Activated naive CD4-positive, alpha-beta T cell treated with anti-CD3 and anti-CD28 coated beads for 36 hours (primary cell): ENCODE data around the gene GDF7. TPM values are rescaled to one million over a fixed set of nuclear protein-coding genes. Genes with fewer than 3 reads are reported as not detected.

Experiments used
- CTCF ChIA-PET: fragments of 350-600 bp; sonication (Branson Sonifier 250); formaldehyde crosslinking; loops from one replicate; lab custom pipeline; 2021; ENCODE audit warnings: antibody characterized with exemption; lab: Charles Lee
- DNase-seq: peaks from one replicate; pipeline ENCODE4 v3.0.0-alpha.2; 2020
- H3K27ac Mint-ChIP-seq: one replicate; pipeline ENCODE4 v1.8.0; 2021; ENCODE audit warnings: mild to moderate bottlenecking, mixed read lengths
- H3K27me3 Mint-ChIP-seq: one replicate; pipeline ENCODE4 v1.8.0; 2021; ENCODE audit warnings: low read depth, mixed read lengths
- H3K36me3 Mint-ChIP-seq: one replicate; pipeline ENCODE4 v1.8.0; 2021; ENCODE audit warnings: low read depth, mixed read lengths
- H3K4me1 Mint-ChIP-seq: one replicate; pipeline ENCODE4 v1.8.0; 2021; ENCODE audit warnings: low read depth, mixed read lengths
- H3K4me3 Mint-ChIP-seq: one replicate; pipeline ENCODE4 v1.8.0; 2021; ENCODE audit warnings: mild to moderate bottlenecking, moderate library complexity, mixed read lengths
- H3K9me3 Mint-ChIP-seq: one replicate; pipeline ENCODE4 v1.8.0; 2021; ENCODE audit warnings: mixed read lengths
- intact Hi-C: fragments of 100-400 bp; cut with micrococcal nuclease; formaldehyde crosslinking; loops from one replicate; pipeline ENCODE4 v1.15.1; 2023
- total RNA-seq, 2 experiments: library from RNA; stranded (reverse); gene quantifications; one replicate each; pipeline ENCODE4 v1.2.3, GENCODE V29; 2021

Gene GDF7
- total RNA-seq, 2 experiments from 2014 or later: not detected

- Mint-ChIP-seq H3K4me3 (no peak overlapping the region), H3K27ac (no peak overlapping the region), H3K27me3 (no peaks in the 10 kb centered on the region), H3K4me1 (no peaks in the 10 kb centered on the region), H3K9me3 (no peaks in the 10 kb centered on the region), H3K36me3 (peaks cover 16% of the 10 kb centered on the region)
- CTCF ChIA-PET: interaction anchor here (1.0 to 1.2 kb wide), 3 partner anchors 15 to 281 kb away, joined by 3 to 5 read pairs (median 4); no protein-coding TSS in a partner anchor
- no peak for DNase-seq
- intact Hi-C loops: no loop called here
These were observed 15.4 kb downstream of the GDF7 start for GRCh38 chr2:20682167-20682920.

GRCh38 chr2:20684581-20685063 lies 17.7 kb downstream of the GDF7 start:
- DNase-seq: no peak
- Mint-ChIP-seq H3K27me3 (no peaks in the 10 kb centered on the region), H3K4me3 (no peak overlapping the region), H3K36me3 (peaks cover 29% of the 10 kb centered on the region), H3K9me3 (no peaks in the 10 kb centered on the region), H3K4me1 (no peaks in the 10 kb centered on the region), H3K27ac (no peak overlapping the region)
- CTCF ChIA-PET: interaction anchor here (1.1 to 2.2 kb wide), 2 partner anchors 23 to 278 kb away, joined by 3 to 8 read pairs; no protein-coding TSS in a partner anchor
- intact Hi-C loops: no loop called here

GRCh38 chr2:20687260-20687832 lies 20.4 kb downstream of the GDF7 start:
- no peak overlapping the region for H3K4me3 Mint-ChIP-seq
- no peak for DNase-seq
- no peaks in the 10 kb centered on the region for H3K4me1 Mint-ChIP-seq
- peaks cover 35% of the 10 kb centered on the region for H3K36me3 Mint-ChIP-seq
- H3K9me3 Mint-ChIP-seq: no peaks in the 10 kb centered on the region
- H3K27me3 Mint-ChIP-seq: no peaks in the 10 kb centered on the region
- intact Hi-C loops: no loop called here
- H3K27ac Mint-ChIP-seq: no peak overlapping the region
- CTCF ChIA-PET: interaction anchor here (1.4 to 1.7 kb wide), 2 partner anchors 26 to 276 kb away, joined by 3 to 4 read pairs; no protein-coding TSS in a partner anchor

GRCh38 chr2:20689428-20690264 lies 22.7 kb downstream of the GDF7 start:
- DNase-seq: no peak
- H3K27ac Mint-ChIP-seq: no peak overlapping the region
- CTCF ChIA-PET: no interaction called here
- H3K4me3 Mint-ChIP-seq: no peak overlapping the region
- no peaks in the 10 kb centered on the region for H3K4me1 Mint-ChIP-seq
- H3K36me3 Mint-ChIP-seq: peaks cover 35% of the 10 kb centered on the region
- intact Hi-C loops: no loop called here
- H3K9me3 Mint-ChIP-seq: no peaks in the 10 kb centered on the region
- no peaks in the 10 kb centered on the region for H3K27me3 Mint-ChIP-seq

- H3K4me3 Mint-ChIP-seq: no peak overlapping the region
- no peaks in the 10 kb centered on the region for H3K27me3 Mint-ChIP-seq
- H3K9me3 Mint-ChIP-seq: no peaks in the 10 kb centered on the region
- DNase-seq: no peak
- peaks cover 35% of the 10 kb centered on the region for H3K36me3 Mint-ChIP-seq
- CTCF ChIA-PET: no interaction called here
- no peak overlapping the region for H3K27ac Mint-ChIP-seq
- intact Hi-C loops: no loop called here
- H3K4me1 Mint-ChIP-seq: no peaks in the 10 kb centered on the region
These were observed 24.3 kb downstream of the GDF7 start for GRCh38 chr2:20691076-20691734.

GRCh38 chr2:20692081-20692480 lies 25.1 kb downstream of the GDF7 start:
- no peaks in the 10 kb centered on the region for H3K9me3 Mint-ChIP-seq
- H3K4me1 Mint-ChIP-seq: no peaks in the 10 kb centered on the region
- no peak for DNase-seq
- no peak overlapping the region for H3K4me3 Mint-ChIP-seq
- intact Hi-C loops: no loop called here
- H3K36me3 Mint-ChIP-seq: peaks cover 27% of the 10 kb centered on the region
- H3K27ac Mint-ChIP-seq: no peak overlapping the region
- CTCF ChIA-PET: no interaction called here
- H3K27me3 Mint-ChIP-seq: no peaks in the 10 kb centered on the region

GRCh38 chr2:20693317-20693716 lies 26.4 kb downstream of the GDF7 start:
- H3K4me3 Mint-ChIP-seq: no peak overlapping the region
- peaks cover 22% of the 10 kb centered on the region for H3K36me3 Mint-ChIP-seq
- H3K27ac Mint-ChIP-seq: no peak overlapping the region
- no peaks in the 10 kb centered on the region for H3K9me3 Mint-ChIP-seq
- CTCF ChIA-PET: no interaction called here
- H3K27me3 Mint-ChIP-seq: no peaks in the 10 kb centered on the region
- DNase-seq: no peak
- H3K4me1 Mint-ChIP-seq: no peaks in the 10 kb centered on the region
- intact Hi-C loops: no loop called here

- CTCF ChIA-PET: no interaction called here
- no peak for DNase-seq
- H3K36me3 Mint-ChIP-seq: peaks cover 16% of the 10 kb centered on the region
- intact Hi-C loops: no loop called here
- H3K9me3 Mint-ChIP-seq: no peaks in the 10 kb centered on the region
- no peaks in the 10 kb centered on the region for H3K27me3 Mint-ChIP-seq
- no peaks in the 10 kb centered on the region for H3K4me1 Mint-ChIP-seq
- no peak overlapping the region for H3K4me3 Mint-ChIP-seq
- H3K27ac Mint-ChIP-seq: no peak overlapping the region
These were observed 29.4 kb downstream of the GDF7 start for GRCh38 chr2:20696366-20696765.

GRCh38 chr2:20697322-20697934 lies 30.5 kb downstream of the GDF7 start:
- DNase-seq: no peak
- Mint-ChIP-seq H3K27me3 (no peaks in the 10 kb centered on the region), H3K4me1 (no peaks in the 10 kb centered on the region), H3K36me3 (peaks cover 12% of the 10 kb centered on the region), H3K9me3 (no peaks in the 10 kb centered on the region), H3K27ac (no peak overlapping the region), H3K4me3 (no peak overlapping the region)
- CTCF ChIA-PET: interaction anchor here (1.1 kb wide), 1 partner anchor 14 kb away, joined by 3 read pairs; no protein-coding TSS in a partner anchor
- intact Hi-C loops: no loop called here

GRCh38 chr2:20698916-20699613 lies 32.1 kb downstream of the GDF7 start:
- Mint-ChIP-seq H3K36me3 (peaks cover 12% of the 10 kb centered on the region), H3K9me3 (no peaks in the 10 kb centered on the region), H3K27ac (no peak overlapping the region), H3K27me3 (no peaks in the 10 kb centered on the region), H3K4me3 (no peak overlapping the region), H3K4me1 (no peaks in the 10 kb centered on the region)
- CTCF ChIA-PET: interaction anchor here (0.9 kb wide), 1 partner anchor 49 kb away, joined by 3 read pairs; no protein-coding TSS in a partner anchor
- intact Hi-C loops: no loop called here
- DNase-seq: no peak

GRCh38 chr2:20702563-20702962 lies 35.6 kb downstream of the GDF7 start:
- no peak overlapping the region for H3K27ac Mint-ChIP-seq
- H3K9me3 Mint-ChIP-seq: no peaks in the 10 kb centered on the region
- no peaks in the 10 kb centered on the region for H3K27me3 Mint-ChIP-seq
- intact Hi-C loops: no loop called here
- H3K36me3 Mint-ChIP-seq: peaks cover 19% of the 10 kb centered on the region
- no peak for DNase-seq
- CTCF ChIA-PET: no interaction called here
- H3K4me3 Mint-ChIP-seq: no peak overlapping the region
- H3K4me1 Mint-ChIP-seq: no peaks in the 10 kb centered on the region
